HCT116 (cell line): Measurements from ENCODE around the gene STAMBP. TPM values are rescaled to one million over a fixed set of nuclear protein-coding genes. Genes with fewer than 3 reads are reported as not detected.

ENCODE experiments used
- ATAC-seq: fragments of 200-7000 bp; cut with Tn5 transposase; 2 replicates; pipeline ENCODE4 v1.9.1; 2020; ENCODE audit warnings: mild to moderate bottlenecking, moderate library complexity
- BruUV-seq: library from RNA; stranded (reverse); fragments of 400-500 nt; replicated peaks from 2 replicates; lab custom pipeline; 2021; lab: Mats Ljungman, UMichigan
- CTCF ChIA-PET: fragments of 300-600 bp; sonication (Branson Sonifier 250); formaldehyde crosslinking; loops from one replicate; lab custom pipeline; 2021; ENCODE audit warnings: antibody characterized with exemption; lab: Charles Lee
- POLR2A ChIA-PET: fragments of 300-600, 350-600 bp; sonication (Branson Sonifier 250); formaldehyde crosslinking; loops from one replicate; lab custom pipeline; 2021; ENCODE audit warnings: antibody characterized with exemption; lab: Charles Lee
- RAD21 ChIA-PET, 2 experiments: fragments of 300-600 bp; sonication (Branson Sonifier 250); formaldehyde crosslinking; loops; one replicate each; lab custom pipeline; 2023; ENCODE audit warnings: low total read pairs in 2 of 2; ENCODE audit not compliant: uncharacterized antibody in 2 of 2, unreplicated experiment in 2 of 2, low non-redundant PET in 1 of 2; lab: Charles Lee
- DNase-seq: peaks from one replicate; pipeline ENCODE4 v3.0.0-alpha.2; 2010; ENCODE audit warnings: low read depth, low spot score
- H2AFZ ChIP-seq: fragments of 200-600 bp; shearing (Covaris generic), sonication (generic); 2 replicates; pipeline ENCODE4 v1.6.1; 2017; ENCODE audit warnings: low read depth, mixed run types, mixed read lengths, antibody characterized with exemption, low read length; ENCODE audit not compliant: poor library complexity, severe bottlenecking
- H3K27ac ChIP-seq: 2 replicates; pipeline ENCODE4 v1.5.1; 2012; ENCODE audit warnings: low read depth, low read length
- H3K27me3 ChIP-seq: fragments of 200-600 bp; sonication (generic); 2 replicates; pipeline ENCODE4 v1.6.1; 2016; ENCODE audit warnings: mixed run types, low read length, mixed read lengths; ENCODE audit not compliant: insufficient read depth
- H3K36me3 ChIP-seq, 2 experiments: fragments of 200-500 bp in 1 of 2; fragments of 200-600 bp in 1 of 2; sonication (Bioruptor generic) in 1 of 2; sonication (generic) in 1 of 2; 2 replicates each; pipeline versions ENCODE4 v1.5.1 to v1.6.1; 2014 to 2016; ENCODE audit warnings: low read length in 2 of 2, inconsistent platforms in 1 of 2, mixed read lengths in 1 of 2, mixed run types in 1 of 2; ENCODE audit not compliant: insufficient read depth in 2 of 2, control insufficient read depth in 1 of 2
- H3K4me1 ChIP-seq, 2 experiments: fragments of 200-600 bp in 1 of 2; sonication (generic) in 1 of 2; 2 replicates each; pipeline versions ENCODE4 v1.5.1 to v1.6.1; 2012 to 2017; ENCODE audit warnings: low read length in 2 of 2, inconsistent platforms in 1 of 2, mild to moderate bottlenecking in 1 of 2, mixed read lengths in 1 of 2, mixed run types in 1 of 2, moderate library complexity in 1 of 2; ENCODE audit not compliant: insufficient read depth in 2 of 2, control insufficient read depth in 1 of 2
- H3K4me2 ChIP-seq: fragments of 200-600 bp; sonication (generic); 2 replicates; pipeline ENCODE4 v1.6.1; 2017; ENCODE audit warnings: mixed run types, low read length, mixed read lengths
- H3K4me3 ChIP-seq, 2 experiments: fragments of 200-600 bp in 1 of 2; sonication (generic) in 1 of 2; replicated peaks in 1 of 2; 2 replicates each; pipeline ENCODE4 v1.5.1; 2011 to 2016; ENCODE audit warnings: low read length in 2 of 2, control low read depth in 1 of 2, low read depth in 1 of 2, mild to moderate bottlenecking in 1 of 2, mixed read lengths in 1 of 2, mixed run types in 1 of 2
- H3K79me2 ChIP-seq: fragments of 200-600 bp; sonication (generic); 2 replicates; pipeline ENCODE4 v1.6.1; 2017; ENCODE audit warnings: mild to moderate bottlenecking, mixed run types, low read length, moderate library complexity, mixed read lengths; ENCODE audit not compliant: insufficient read depth
- H3K9ac ChIP-seq: fragments of 200-600 bp; sonication (generic); 2 replicates; pipeline ENCODE4 v1.6.1; 2016; ENCODE audit warnings: low read length, mixed read lengths
- H3K9me2 ChIP-seq: fragments of 200-600 bp; sonication (generic), shearing (Covaris generic); 2 replicates; pipeline ENCODE4 v1.6.1; 2017; ENCODE audit warnings: mixed run types, mild to moderate bottlenecking, moderate library complexity; ENCODE audit not compliant: insufficient read depth
- H3K9me3 ChIP-seq, 2 experiments: fragments of 200-500 bp in 1 of 2; fragments of 200-600 bp in 1 of 2; sonication (Bioruptor generic) in 1 of 2; sonication (generic) in 1 of 2; 2 replicates each; pipeline ENCODE4 v1.6.1; 2014 to 2017; ENCODE audit warnings: low read length in 2 of 2, mixed read lengths in 2 of 2, inconsistent platforms in 1 of 2, low read depth in 1 of 2, mild to moderate bottlenecking in 1 of 2, mixed run types in 1 of 2, moderate library complexity in 1 of 2; ENCODE audit not compliant: control insufficient read depth in 1 of 2, insufficient read depth in 1 of 2
- H4K20me1 ChIP-seq: fragments of 200-600 bp; sonication (generic), shearing (Covaris generic); 2 replicates; pipeline ENCODE4 v1.6.1; 2017; ENCODE audit warnings: mixed run types, mild to moderate bottlenecking, moderate library complexity; ENCODE audit not compliant: insufficient read depth
- CBX3 ChIP-seq: IDR thresholded peaks from 2 replicates; pipeline ENCODE4 v1.6.1; 2012; ENCODE audit warnings: low read depth
- EGR1 ChIP-seq: IDR thresholded peaks from 2 replicates; pipeline ENCODE4 v1.6.1; 2012; ENCODE audit warnings: low read depth
- ELF1 ChIP-seq: IDR thresholded peaks from 2 replicates; pipeline ENCODE4 v1.6.1; 2012; ENCODE audit warnings: low read depth, borderline replicate concordance
- EZH2 ChIP-seq: fragments of 200-600 bp; sonication (generic); IDR thresholded peaks from 2 replicates; pipeline ENCODE4 v1.6.1; 2017; ENCODE audit warnings: antibody characterized with exemption, mixed run types
- EZH2phosphoT487 ChIP-seq: fragments of 200-600 bp; IDR thresholded peaks from 2 replicates; pipeline ENCODE4 v1.6.1; 2018; ENCODE audit warnings: antibody characterized with exemption, borderline replicate concordance
- FOSL1 ChIP-seq: IDR thresholded peaks from 2 replicates; pipeline ENCODE4 v1.6.1; 2012; ENCODE audit warnings: low read depth
- JUND ChIP-seq: IDR thresholded peaks from 2 replicates; pipeline ENCODE4 v1.6.1; 2012
- MAX ChIP-seq: IDR thresholded peaks from 2 replicates; pipeline ENCODE4 v1.6.1; 2012
- POLR2A ChIP-seq: IDR thresholded peaks from 2 replicates; pipeline ENCODE4 v1.7.0; 2011; ENCODE audit warnings: borderline replicate concordance; ENCODE audit not compliant: insufficient read depth, insufficient read length; ENCODE audit errors: extremely low read depth
- POLR2AphosphoS5 ChIP-seq: IDR thresholded peaks from 2 replicates; pipeline ENCODE4 v1.6.1; 2011; ENCODE audit warnings: mild to moderate bottlenecking, low read depth, low read length, moderate library complexity
- RAD21 ChIP-seq: IDR thresholded peaks from 2 replicates; pipeline ENCODE4 v1.6.1; 2012; ENCODE audit warnings: low read depth, mild to moderate bottlenecking
- SIN3A ChIP-seq: IDR thresholded peaks from 2 replicates; pipeline ENCODE4 v1.6.1; 2012; ENCODE audit warnings: low read depth
- SP1 ChIP-seq: IDR thresholded peaks from 2 replicates; pipeline ENCODE4 v1.6.1; 2012; ENCODE audit warnings: low read depth
- SRF ChIP-seq: IDR thresholded peaks from 2 replicates; pipeline ENCODE4 v1.6.1; 2012; ENCODE audit warnings: low read depth
- TCF7L2 ChIP-seq: IDR thresholded peaks from 2 replicates; pipeline ENCODE4 v1.7.0; 2011; ENCODE audit warnings: borderline replicate concordance, inconsistent platforms; ENCODE audit not compliant: insufficient read depth, insufficient read length; ENCODE audit errors: extremely low read depth
- YY1 ChIP-seq: IDR thresholded peaks from 2 replicates; pipeline ENCODE4 v1.6.1; 2011; ENCODE audit warnings: low read length, low read depth, moderate library complexity, mild to moderate bottlenecking; ENCODE audit not compliant: insufficient replicate concordance; ENCODE audit errors: extremely low read depth
- ZBTB33 ChIP-seq: IDR thresholded peaks from 2 replicates; pipeline ENCODE4 v1.6.1; 2011; ENCODE audit warnings: mild to moderate bottlenecking, low read length, moderate library complexity; ENCODE audit not compliant: insufficient replicate concordance; ENCODE audit errors: extremely low read depth
- ZFX ChIP-seq: fragments of 450-650 bp; IDR thresholded peaks from 2 replicates; pipeline ENCODE4 v1.6.1; 2017
- ZNF274 ChIP-seq: fragments of 200-500 bp; sonication (Bioruptor generic); IDR thresholded peaks from 2 replicates; pipeline ENCODE4 v1.6.1; 2014; ENCODE audit warnings: mild to moderate bottlenecking, low read depth, low read length, inconsistent platforms
- intact Hi-C: fragments of 100-400 bp; cut with micrococcal nuclease; formaldehyde crosslinking; loops from 2 replicates; pipeline ENCODE4 v1.10.0; 2022
- total RNA-seq: library from RNA; stranded (reverse); gene quantifications from one replicate; pipeline ENCODE4 v1.2.1, GENCODE V29; 2021; ENCODE audit not compliant: unreplicated experiment
- TF ChIP-seq, protein P1 (sequence below), 3 experiments: fragments of 200-600 bp in 1 of 3; sonication (generic) in 1 of 3; IDR thresholded peaks in 2 of 3; conservative IDR thresholded peaks in 1 of 3; 2 replicates each; pipeline ENCODE4 v1.5.1; 2012 to 2017; ENCODE audit warnings: low read depth in 2 of 3, low read length in 2 of 3, antibody characterized with exemption in 1 of 3, borderline replicate concordance in 1 of 3, control low read depth in 1 of 3, mild to moderate bottlenecking in 1 of 3, mixed read lengths in 1 of 3, mixed run types in 1 of 3, moderate library complexity in 1 of 3; ENCODE audit not compliant: insufficient read depth in 1 of 3

The STAMBP gene
- total RNA-seq, 1 experiment from 2014 or later = 45.2 TPM

DNA sequence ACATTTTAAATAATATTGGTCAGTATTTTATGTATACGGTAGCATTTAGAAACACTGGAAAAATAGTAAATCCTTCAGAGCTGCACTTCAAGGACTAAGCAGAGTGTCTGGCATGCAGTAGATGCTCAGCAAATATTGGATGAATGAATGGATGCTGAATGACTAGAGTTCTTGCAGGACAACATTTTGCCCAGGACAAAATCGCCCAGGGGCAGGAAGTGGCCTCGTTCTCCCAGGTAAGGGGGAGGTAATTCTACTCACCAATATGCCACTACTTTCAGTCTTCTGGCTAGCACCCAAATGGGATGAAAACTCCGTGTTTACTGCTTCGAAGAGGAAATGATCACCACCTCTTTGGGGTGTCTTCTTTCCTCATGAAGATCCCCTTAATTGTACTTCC lies 93.9 kb downstream of the STAMBP start:
- H2AFZ ChIP-seq = no peak overlapping the region
- H3K27ac ChIP-seq = no peak overlapping the region
- RAD21 ChIA-PET = no interaction called here
- DNase-seq = no peak
- peaks cover 10% of the 10 kb centered on the region for H3K79me2 ChIP-seq
- intact Hi-C loops = no loop called here
- H3K4me1 ChIP-seq = peaks cover 11 to 24% of the 10 kb centered on the region in 2 experiments; a peak in 3 of 4 replicates
- H3K9ac ChIP-seq = no peak overlapping the region
- TF ChIP-seq RAD21 = no peak
- no peak for TF ChIP-seq EZH2
- TF ChIP-seq MAX = no peak
- TF ChIP-seq SRF = no peak
- no peak for TF ChIP-seq ZNF274
- no peak for TF ChIP-seq TCF7L2
- no peak for TF ChIP-seq ZFX
- TF ChIP-seq SP1 = no peak
- TF ChIP-seq EGR1 = no peak
- TF ChIP-seq ZBTB33 = no peak
- TF ChIP-seq JUND = no peak
- TF ChIP-seq POLR2AphosphoS5 = no peak
- TF ChIP-seq, protein P1, sequence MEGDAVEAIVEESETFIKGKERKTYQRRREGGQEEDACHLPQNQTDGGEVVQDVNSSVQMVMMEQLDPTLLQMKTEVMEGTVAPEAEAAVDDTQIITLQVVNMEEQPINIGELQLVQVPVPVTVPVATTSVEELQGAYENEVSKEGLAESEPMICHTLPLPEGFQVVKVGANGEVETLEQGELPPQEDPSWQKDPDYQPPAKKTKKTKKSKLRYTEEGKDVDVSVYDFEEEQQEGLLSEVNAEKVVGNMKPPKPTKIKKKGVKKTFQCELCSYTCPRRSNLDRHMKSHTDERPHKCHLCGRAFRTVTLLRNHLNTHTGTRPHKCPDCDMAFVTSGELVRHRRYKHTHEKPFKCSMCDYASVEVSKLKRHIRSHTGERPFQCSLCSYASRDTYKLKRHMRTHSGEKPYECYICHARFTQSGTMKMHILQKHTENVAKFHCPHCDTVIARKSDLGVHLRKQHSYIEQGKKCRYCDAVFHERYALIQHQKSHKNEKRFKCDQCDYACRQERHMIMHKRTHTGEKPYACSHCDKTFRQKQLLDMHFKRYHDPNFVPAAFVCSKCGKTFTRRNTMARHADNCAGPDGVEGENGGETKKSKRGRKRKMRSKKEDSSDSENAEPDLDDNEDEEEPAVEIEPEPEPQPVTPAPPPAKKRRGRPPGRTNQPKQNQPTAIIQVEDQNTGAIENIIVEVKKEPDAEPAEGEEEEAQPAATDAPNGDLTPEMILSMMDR (IDR thresholded peaks at IDR 0.05 in 2 of 3, conservative IDR thresholded peaks at IDR 0.05 in 1 of 3; ENCODE audit: borderline replicate concordance in 1 of 3, insufficient read depth in 1 of 3, low read depth in 2 of 3, low read length in 2 of 3) = no peak
- no peak for TF ChIP-seq ELF1
- no peak for TF ChIP-seq CBX3
- TF ChIP-seq POLR2A = no peak
- TF ChIP-seq FOSL1 = no peak
- TF ChIP-seq SIN3A = no peak
- no peak for TF ChIP-seq YY1
- TF ChIP-seq EZH2phosphoT487 = no peak
- POLR2A ChIA-PET = no interaction called here
- H3K4me3 ChIP-seq = no peak overlapping the region
- no peaks in the 10 kb centered on the region for H3K36me3 ChIP-seq
- ATAC-seq = no peak
- H3K9me2 ChIP-seq = no peaks in the 10 kb centered on the region
- BruUV-seq = no TSS peak
- CTCF ChIA-PET = no interaction called here
- H3K27me3 ChIP-seq = no peaks in the 10 kb centered on the region
- no peaks in the 10 kb centered on the region for H4K20me1 ChIP-seq
- H3K9me3 ChIP-seq = no peaks in the 10 kb centered on the region
- H3K4me2 ChIP-seq = no peak overlapping the region
